ENCODE results near the gene ST3GAL4. TPM values are rescaled to one million over a fixed set of nuclear protein-coding genes. Genes with fewer than 3 reads are reported as not detected.
A peak's percentile ranks its signal among the peaks of the same experiment; 100 is the strongest.

ST3GAL4 gene
- polyA plus RNA-seq, 2 of the 4 experiments (the other 2 are of a cell fraction) = 11.9 to 17.5 TPM

GRCh38 chr11:126431401-126432064 lies 76.0 kb downstream of the ST3GAL4 start:
- Histone ChIP-seq H3K4me2 (no peak overlapping the region), H3K4me3 (no peak overlapping the region), H3K27ac (peak overlapping the region in 1 of 2 experiments; percentile 35; a peak in 2 of 6 replicates), H3K4me1 (0 out of 3 replicates have a peak, but pooled peaks cover 7% of the 10 kb centered on the region), H3K9me3 (no peaks in the 10 kb centered on the region)
- TF ChIP-seq EHF (CRISPR knock-in tag; IDR thresholded peaks at IDR 0.05) = no peak
- TF ChIP-seq PHF8 (IDR thresholded peaks at IDR 0.05; ENCODE audit: borderline replicate concordance, low read depth) = no peak
- no peak for TF ChIP-seq HOXA7 (CRISPR knock-in tag; IDR thresholded peaks at IDR 0.05)
- no peak for TF ChIP-seq MAX (IDR thresholded peaks at IDR 0.05)
- no peak for TF ChIP-seq FOSL2 (IDR thresholded peaks at IDR 0.05)
- no peak; the same call in 1 of the 2 replicates for TF ChIP-seq FOSL2 (CRISPR knock-in tag; IDR thresholded peaks at IDR 0.05)
- no peak for TF ChIP-seq ZFP36 (IDR thresholded peaks at IDR 0.05; ENCODE audit: borderline replicate concordance, partially characterized antibody)
- TF ChIP-seq RCOR1 (IDR thresholded peaks at IDR 0.05; ENCODE audit: low read depth, low read length) = no peak
- TF ChIP-seq MAFK (IDR thresholded peaks at IDR 0.05; ENCODE audit: partially characterized antibody) = no peak
- no peak for TF ChIP-seq HEYL (CRISPR knock-in tag; IDR thresholded peaks at IDR 0.05)
- DNase-seq (ENCODE audit: low read depth in 1 of 2, low spot score in 1 of 2) (peak in 1 of 2 experiments; percentile 10), ATAC-seq (peak in 1 of 2 experiments; percentile 54; a peak in 2 of 6 replicates), FAIRE-seq (no peak)
- 81% methylated on average over 20 of the region's 23 CpGs for WGBS (ENCODE audit: missing lambda C conversion rate)
- CTCF ChIA-PET = interaction anchor here (0.6 to 1.0 kb wide), 3 partner anchors 9 to 1062 kb away, joined by 3 to 6 read pairs (median 3); no protein-coding TSS in a partner anchor
- POLR2A ChIA-PET = no interaction called here

GRCh38 chr11:126432065-126432461 lies 76.6 kb downstream of the ST3GAL4 start:
- ATAC-seq = peak in 1 of 2 experiments; percentile 12; a peak in 1 of 6 replicates
- 86% methylated on average over 1 of the region's 3 CpGs for WGBS (ENCODE audit: missing lambda C conversion rate)
- POLR2A ChIA-PET = no interaction called here
- DNase-seq (ENCODE audit: low read depth in 1 of 2, low spot score in 1 of 2) = no peak
- H3K4me3 ChIP-seq = no peak overlapping the region
- H3K4me2 ChIP-seq = no peak overlapping the region
- 0 out of 3 replicates have a peak, but pooled peaks cover 7% of the 10 kb centered on the region for H3K4me1 ChIP-seq
- CTCF ChIA-PET = interaction anchor here (0.6 to 1.0 kb wide), 3 partner anchors 9 to 1062 kb away, joined by 3 to 6 read pairs (median 3); no protein-coding TSS in a partner anchor
- TF ChIP-seq HOXB5 (CRISPR knock-in tag; IDR thresholded peaks at IDR 0.05) = no peak
- no peak for TF ChIP-seq CTCF (IDR thresholded peaks at IDR 0.05)
- TF ChIP-seq CHD4 (IDR thresholded peaks at IDR 0.05; ENCODE audit: borderline replicate concordance) = no peak
- no peak for TF ChIP-seq REST (IDR thresholded peaks at IDR 0.05)
- TF ChIP-seq ATOH8 (CRISPR knock-in tag; IDR thresholded peaks at IDR 0.05; ENCODE audit: low read depth) = no peak
- no peak for TF ChIP-seq PBX3 (IDR thresholded peaks at IDR 0.05)
- TF ChIP-seq FOSB (CRISPR knock-in tag; IDR thresholded peaks at IDR 0.05) = no peak
- TF ChIP-seq ELK1 (IDR thresholded peaks at IDR 0.05; ENCODE audit: low read depth, low read length) = no peak
- TF ChIP-seq SMC3 (IDR thresholded peaks at IDR 0.05) = no peak
- TF ChIP-seq NR3C1 (IDR thresholded peaks at IDR 0.05) = no peak
- TF ChIP-seq CBX2 (IDR thresholded peaks at IDR 0.05; ENCODE audit: borderline replicate concordance, low read depth) = no peak
- TF ChIP-seq FOXS1 (CRISPR knock-in tag; IDR thresholded peaks at IDR 0.05) = no peak
- TF ChIP-seq RNF2 (IDR thresholded peaks at IDR 0.05; ENCODE audit: borderline replicate concordance, low read depth) = no peak
- no peak for TF ChIP-seq TP53 (CRISPR knock-in tag; IDR thresholded peaks at IDR 0.05)
- no peaks in the 10 kb centered on the region for H3K9me3 ChIP-seq
- peak overlapping the region in 1 of 2 experiments; percentile 35; a peak in 2 of 6 replicates for H3K27ac ChIP-seq
- FAIRE-seq = no peak

Measured in A549 (cell line).